Effector memory CD4-positive, alpha-beta T cell (primary cell): Measurements from ENCODE around the gene PLOD1.
"Not testable (repeated sequence)": the region's sequence is repeated elsewhere in the genome, so short reads cannot be mapped to it uniquely, and the experiment has no call there.

Source experiments
- DNase-seq, 3 donors: peaks; one replicate each; pipeline ENCODE4 v3.0.0-alpha.2; 2020
- H3K27ac ChIP-seq: 2 replicates; pipeline ENCODE4 v1.7.0; 2013; ENCODE audit warnings: mild to moderate bottlenecking, low read length, moderate library complexity; ENCODE audit not compliant: insufficient read depth, poor library complexity, severe bottlenecking
- H3K27me3 ChIP-seq: replicated peaks from 2 replicates; pipeline ENCODE4 v1.7.0; 2013; ENCODE audit warnings: mild to moderate bottlenecking, low read length; ENCODE audit not compliant: insufficient read depth, control insufficient read depth, poor library complexity, severe bottlenecking
- H3K36me3 ChIP-seq: 2 replicates; pipeline ENCODE4 v1.7.0; 2013; ENCODE audit warnings: mild to moderate bottlenecking, low read length, moderate library complexity; ENCODE audit not compliant: control insufficient read depth, insufficient read depth
- H3K4me1 ChIP-seq: 2 replicates; pipeline ENCODE4 v1.7.0; 2013; ENCODE audit warnings: low read length, mild to moderate bottlenecking; ENCODE audit not compliant: control insufficient read depth, insufficient read depth, poor library complexity, severe bottlenecking
- H3K4me3 ChIP-seq: 2 replicates; pipeline ENCODE4 v1.7.0; 2013; ENCODE audit warnings: low read length, low read depth, mild to moderate bottlenecking; ENCODE audit not compliant: insufficient read depth, poor library complexity, severe bottlenecking
- H3K9me3 ChIP-seq: 2 replicates; pipeline ENCODE4 v1.7.0; 2013; ENCODE audit warnings: mild to moderate bottlenecking, low read length, moderate library complexity; ENCODE audit not compliant: control insufficient read depth

PLOD1 gene

DNA sequence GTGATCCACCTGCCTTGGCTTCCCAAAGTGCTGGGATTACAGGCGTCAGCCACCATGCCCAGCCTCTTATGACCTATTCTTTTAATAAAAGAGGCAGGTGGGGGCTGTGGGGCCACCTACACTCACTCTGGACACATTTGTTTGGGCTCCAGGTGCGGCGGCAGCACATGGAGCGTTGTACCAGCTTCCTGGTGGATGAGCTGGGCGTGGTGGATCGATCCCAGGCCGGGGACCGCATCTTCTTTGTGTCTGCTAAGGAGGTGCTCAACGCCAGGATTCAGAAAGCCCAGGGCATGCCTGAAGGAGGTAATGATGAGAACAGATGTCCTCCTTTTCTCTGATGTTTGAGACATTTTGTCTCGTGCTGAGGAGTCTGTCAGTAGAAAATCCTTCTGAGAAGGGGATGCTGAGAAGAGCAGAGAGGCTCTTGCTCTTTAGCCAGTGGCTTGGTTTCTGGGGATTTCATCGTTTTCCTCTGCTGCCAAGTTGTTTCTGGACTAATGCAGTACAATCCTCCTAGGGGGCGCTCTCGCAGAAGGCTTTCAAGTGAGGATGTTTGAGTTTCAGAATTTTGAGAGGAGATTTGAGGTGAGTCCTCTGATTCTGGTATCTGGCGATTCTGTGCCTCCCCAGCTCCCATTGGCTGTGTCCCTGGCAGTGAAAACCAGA, 66.9 kb downstream of the PLOD1 start:
- no peak for DNase-seq

DNA sequence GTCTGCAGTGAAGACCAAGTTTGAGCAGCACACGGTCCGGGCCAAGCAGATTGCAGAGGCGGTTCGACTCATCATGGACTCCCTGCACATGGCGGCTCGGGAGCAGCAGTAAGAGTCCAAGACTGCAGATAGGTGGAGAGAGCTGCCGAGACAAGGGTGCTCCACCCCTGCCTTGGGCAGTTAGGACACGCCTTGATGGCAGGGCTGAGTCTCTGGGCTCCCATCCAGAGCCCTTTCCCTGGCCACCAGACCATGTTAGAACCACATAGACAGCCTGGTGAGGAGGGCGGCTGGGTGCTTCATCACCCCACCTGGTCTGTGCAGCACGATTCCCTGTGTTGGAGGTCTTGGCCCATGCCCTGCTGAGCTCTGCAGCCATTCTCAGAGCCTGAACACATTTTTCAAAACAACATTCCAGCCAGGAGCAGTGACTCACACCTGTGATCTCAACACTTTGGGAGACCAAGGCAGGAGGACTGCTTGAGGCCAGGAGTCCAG, 67.5 kb downstream of the PLOD1 start:
- H3K27ac ChIP-seq: no peak overlapping the region
- DNase-seq: no peak
- no peaks in the 10 kb centered on the region for H3K27me3 ChIP-seq
- H3K4me1 ChIP-seq: no peaks in the 10 kb centered on the region
- H3K36me3 ChIP-seq: peaks cover 68% of the 10 kb centered on the region
- no peaks in the 10 kb centered on the region for H3K9me3 ChIP-seq
- H3K4me3 ChIP-seq: no peak overlapping the region

More for the DNA sequence above, 66.9 kb downstream of the PLOD1 start:
- Histone ChIP-seq H3K4me1 (no peaks in the 10 kb centered on the region), H3K9me3 (no peaks in the 10 kb centered on the region), H3K27me3 (no peaks in the 10 kb centered on the region), H3K36me3 (peaks cover 68% of the 10 kb centered on the region), H3K4me3 (no peak overlapping the region), H3K27ac (no peak overlapping the region)

DNA sequence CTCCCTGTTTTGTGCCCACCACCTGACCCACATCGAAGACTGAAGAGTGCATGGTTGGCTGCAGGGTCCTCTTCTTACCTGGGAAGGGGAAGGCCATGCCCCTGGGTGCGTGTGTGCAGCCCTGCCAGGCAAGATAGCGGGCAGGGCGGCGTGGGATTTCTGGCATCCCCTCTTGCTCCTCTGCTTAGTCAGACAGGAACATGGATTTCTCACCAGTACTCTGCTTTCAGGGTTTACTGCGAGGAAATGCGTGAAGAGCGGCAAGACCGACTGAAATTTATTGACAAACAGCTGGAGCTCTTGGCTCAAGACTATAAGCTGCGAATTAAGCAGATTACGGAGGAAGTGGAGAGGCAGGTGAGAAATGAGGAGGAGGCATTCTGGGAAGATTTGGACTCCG, 69.2 kb downstream of the PLOD1 start:
- Histone ChIP-seq H3K9me3 (no peaks in the 10 kb centered on the region), H3K36me3 (peaks cover 62% of the 10 kb centered on the region), H3K4me1 (no peaks in the 10 kb centered on the region), H3K4me3 (no peak overlapping the region), H3K27me3 (no peaks in the 10 kb centered on the region), H3K27ac (no peak overlapping the region)
- DNase-seq: no peak

DNA sequence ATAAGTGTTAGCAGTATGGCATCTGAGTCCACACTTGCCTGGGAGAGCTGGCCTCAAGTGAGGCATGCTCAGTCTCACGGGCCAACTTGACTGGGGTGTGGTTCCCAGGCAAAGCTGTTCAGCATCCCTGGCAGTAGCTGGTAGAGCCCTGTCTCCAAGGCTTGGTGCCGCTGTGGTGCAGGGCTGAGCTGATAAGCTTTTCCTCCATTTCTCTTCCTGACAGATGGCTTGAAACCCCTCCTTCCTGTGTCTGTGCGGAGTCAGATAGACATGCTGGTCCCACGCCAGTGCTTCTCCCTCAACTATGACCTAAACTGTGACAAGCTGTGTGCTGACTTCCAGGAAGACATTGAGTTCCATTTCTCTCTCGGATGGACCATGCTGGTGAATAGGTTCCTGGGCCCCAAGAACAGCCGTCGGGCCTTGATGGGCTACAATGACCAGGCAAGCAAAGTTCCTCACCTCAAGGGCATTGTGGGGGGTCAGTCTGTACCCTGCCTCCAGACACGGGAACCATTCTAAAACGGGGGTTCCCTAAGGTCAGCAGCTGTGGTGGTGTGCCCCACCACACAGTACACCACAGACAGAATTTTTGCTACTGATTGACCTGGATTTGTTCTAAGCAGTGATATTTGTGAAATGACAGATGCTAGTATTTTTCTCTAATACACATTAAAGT, 71.1 kb downstream of the PLOD1 start:
- H3K27me3 ChIP-seq: no peaks in the 10 kb centered on the region
- no peaks in the 10 kb centered on the region for H3K9me3 ChIP-seq
- H3K27ac ChIP-seq: no peak overlapping the region
- H3K4me1 ChIP-seq: no peaks in the 10 kb centered on the region
- DNase-seq: no peak
- no peak overlapping the region for H3K4me3 ChIP-seq
- H3K36me3 ChIP-seq: peaks cover 67% of the 10 kb centered on the region

DNA sequence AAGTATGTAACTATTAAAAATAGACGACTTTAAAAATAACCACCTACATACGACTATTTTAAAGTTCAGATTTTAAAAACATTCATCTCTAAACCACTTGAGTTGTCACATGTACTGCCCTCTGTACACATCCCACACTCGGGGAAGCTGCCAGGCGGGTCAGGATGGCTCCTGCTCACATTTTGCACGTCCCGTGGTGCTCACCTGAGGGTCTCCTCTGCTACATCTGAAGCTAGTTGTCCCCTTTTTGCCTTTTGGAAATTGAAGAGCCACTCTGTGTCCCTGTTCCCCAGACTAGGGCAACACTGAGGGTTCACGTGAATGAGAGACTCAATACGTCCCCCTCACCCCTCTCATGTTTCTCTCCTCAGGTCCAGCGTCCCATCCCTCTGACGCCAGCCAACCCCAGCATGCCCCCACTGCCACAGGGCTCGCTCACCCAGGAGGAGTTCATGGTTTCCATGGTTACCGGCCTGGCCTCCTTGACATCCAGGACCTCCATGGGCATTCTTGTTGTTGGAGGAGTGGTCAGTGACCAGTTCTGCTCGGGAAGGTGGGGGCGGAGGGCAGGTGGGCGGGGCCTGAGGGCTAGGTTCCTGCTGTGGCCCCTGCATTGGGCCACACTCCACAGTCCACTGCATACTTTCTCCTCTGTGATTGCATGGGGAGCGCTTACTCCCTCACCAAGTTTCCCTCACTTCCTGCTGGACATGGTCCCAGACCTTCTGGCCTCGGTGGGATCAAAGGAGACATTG, 71.8 kb downstream of the PLOD1 start:
- Histone ChIP-seq H3K27ac (no peak overlapping the region), H3K4me1 (no peaks in the 10 kb centered on the region), H3K27me3 (no peaks in the 10 kb centered on the region), H3K36me3 (peaks cover 74% of the 10 kb centered on the region), H3K9me3 (no peaks in the 10 kb centered on the region), H3K4me3 (no peak overlapping the region)
- DNase-seq: no peak

DNA sequence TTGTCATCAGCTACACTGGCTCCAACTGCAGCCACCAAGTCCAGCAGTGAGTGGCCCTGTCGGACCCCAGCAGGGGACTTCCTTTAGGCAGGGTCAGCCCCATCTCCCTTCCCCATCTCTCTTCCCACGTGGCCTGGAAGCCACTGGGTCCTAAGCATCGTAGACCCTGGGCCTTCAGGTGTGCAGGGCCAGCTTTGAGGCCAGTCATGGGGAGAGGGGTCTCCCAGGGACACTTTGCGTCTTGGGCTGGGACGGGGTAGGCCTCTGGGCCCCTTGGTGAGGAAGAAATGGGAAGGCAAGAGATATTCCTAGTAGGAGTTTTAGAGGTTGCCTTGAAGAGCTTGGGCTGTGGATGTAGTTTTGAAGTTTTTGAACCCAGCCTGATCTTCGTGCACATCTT, 72.7 kb downstream of the PLOD1 start:
- Histone ChIP-seq H3K27ac (no peak overlapping the region), H3K27me3 (no peaks in the 10 kb centered on the region), H3K4me3 (no peak overlapping the region), H3K9me3 (no peaks in the 10 kb centered on the region), H3K4me1 (no peaks in the 10 kb centered on the region), H3K36me3 (peaks cover 78% of the 10 kb centered on the region)
- DNase-seq: no peak

DNA sequence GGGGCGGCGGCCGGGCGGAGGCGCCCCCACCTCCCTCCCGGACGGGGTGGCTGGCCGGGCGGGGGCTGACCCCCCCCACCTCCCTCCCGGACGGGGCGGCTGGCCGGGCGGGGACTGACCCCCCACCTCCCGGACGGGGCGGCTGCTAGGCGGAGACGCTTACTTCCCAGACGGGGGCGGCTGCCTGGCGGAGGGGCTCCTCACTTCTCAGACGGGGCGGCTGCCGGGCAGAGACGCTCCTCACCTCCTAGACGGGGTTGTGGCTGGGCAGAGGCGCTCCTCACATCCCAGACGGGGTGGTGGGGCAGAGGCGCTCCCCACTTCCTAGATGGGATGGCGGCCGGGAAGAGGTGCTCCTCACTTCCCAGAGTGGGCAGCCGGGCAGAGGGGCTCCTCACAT, 73.8 kb downstream of the PLOD1 start:
- peaks cover 72% of the 10 kb centered on the region for H3K36me3 ChIP-seq
- not testable (repeated sequence) for DNase-seq, H3K27ac ChIP-seq, H3K4me3 ChIP-seq, H3K9me3 ChIP-seq, H3K4me1 ChIP-seq, H3K27me3 ChIP-seq

DNA sequence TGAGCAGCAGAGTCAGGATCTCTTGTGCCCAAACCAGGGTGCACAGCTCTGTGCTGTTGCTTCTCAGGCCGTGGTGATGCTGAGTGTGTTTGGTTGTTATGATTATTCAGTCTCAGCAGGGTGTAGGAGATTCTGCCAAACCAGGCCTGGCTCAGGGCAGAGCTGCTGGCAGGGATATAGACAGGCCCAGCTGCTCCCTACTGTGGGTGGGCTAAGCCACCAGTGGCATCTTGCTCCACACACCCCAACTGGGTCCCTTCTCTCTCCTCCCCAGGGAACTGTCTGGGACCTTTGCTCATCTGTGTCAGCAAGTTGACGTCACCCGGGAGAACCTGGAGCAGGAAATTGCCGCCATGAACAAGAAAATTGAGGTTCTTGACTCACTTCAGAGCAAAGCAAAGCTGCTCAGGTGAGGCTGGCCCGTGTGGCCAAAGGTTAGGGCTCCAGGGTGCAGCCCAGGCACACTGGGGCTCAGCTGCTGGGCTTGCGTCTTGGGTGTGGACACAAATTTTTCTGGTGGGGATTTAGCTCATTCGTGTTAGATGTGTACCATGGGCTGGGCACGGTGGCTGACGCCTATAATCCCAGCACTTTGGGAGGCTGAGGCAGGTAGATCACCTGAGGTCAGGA, 74.9 kb downstream of the PLOD1 start:
- no peak overlapping the region for H3K27ac ChIP-seq
- peaks cover 62% of the 10 kb centered on the region for H3K36me3 ChIP-seq
- H3K4me1 ChIP-seq: no peaks in the 10 kb centered on the region
- no peaks in the 10 kb centered on the region for H3K9me3 ChIP-seq
- no peak for DNase-seq
- H3K27me3 ChIP-seq: no peaks in the 10 kb centered on the region
- no peak overlapping the region for H3K4me3 ChIP-seq

DNA sequence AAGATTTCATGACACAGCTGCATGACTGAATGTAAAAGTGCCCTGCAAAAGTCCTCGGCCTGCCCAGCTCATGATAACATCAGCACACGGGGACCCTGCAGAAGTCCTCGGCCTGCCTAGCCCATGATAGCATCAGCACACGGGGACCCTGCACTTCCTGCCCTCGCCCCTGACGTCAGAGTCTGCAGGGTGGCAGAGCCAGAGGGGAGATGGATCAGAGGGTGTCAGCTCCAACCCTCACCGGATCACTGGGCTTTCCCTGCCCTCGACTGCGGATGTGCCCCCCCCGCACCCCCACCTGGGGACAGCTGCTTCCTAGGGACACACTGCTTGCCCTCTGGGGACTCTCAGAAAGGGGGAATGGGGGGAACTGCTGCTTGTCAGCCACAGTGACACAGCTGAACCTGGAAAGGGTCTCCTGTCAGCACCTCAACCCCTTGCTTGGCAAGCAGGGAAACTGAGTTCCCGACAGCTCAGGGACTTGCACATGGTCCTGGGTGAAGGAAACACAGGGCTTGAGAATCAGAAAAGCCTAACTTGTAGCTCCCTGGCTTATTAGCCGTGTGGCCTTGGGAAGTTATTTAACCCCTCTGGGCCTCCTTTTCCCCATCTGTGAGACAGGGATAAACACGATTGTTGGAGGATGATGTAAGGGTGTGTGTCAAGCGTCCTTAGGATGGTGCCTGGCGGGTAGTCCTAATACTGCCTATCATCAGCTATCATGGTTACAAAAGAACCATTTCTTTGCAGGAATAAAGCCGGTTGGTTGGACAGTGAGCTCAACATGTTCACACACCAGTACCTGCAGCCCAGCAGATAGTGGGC, 76.4 kb downstream of the PLOD1 start:
- Histone ChIP-seq H3K4me3 (no peak overlapping the region), H3K4me1 (no peaks in the 10 kb centered on the region), H3K27me3 (no peaks in the 10 kb centered on the region), H3K9me3 (no peaks in the 10 kb centered on the region), H3K36me3 (peaks cover 47% of the 10 kb centered on the region), H3K27ac (no peak overlapping the region)
- DNase-seq: no peak
